ENCODE measurements around the gene RBBP8. TPM values are rescaled to one million over a fixed set of nuclear protein-coding genes. Genes with fewer than 3 reads are reported as not detected.

RBBP8 gene
- total RNA-seq, 1 experiment from 2014 or later, result 33.3 TPM

DNA sequence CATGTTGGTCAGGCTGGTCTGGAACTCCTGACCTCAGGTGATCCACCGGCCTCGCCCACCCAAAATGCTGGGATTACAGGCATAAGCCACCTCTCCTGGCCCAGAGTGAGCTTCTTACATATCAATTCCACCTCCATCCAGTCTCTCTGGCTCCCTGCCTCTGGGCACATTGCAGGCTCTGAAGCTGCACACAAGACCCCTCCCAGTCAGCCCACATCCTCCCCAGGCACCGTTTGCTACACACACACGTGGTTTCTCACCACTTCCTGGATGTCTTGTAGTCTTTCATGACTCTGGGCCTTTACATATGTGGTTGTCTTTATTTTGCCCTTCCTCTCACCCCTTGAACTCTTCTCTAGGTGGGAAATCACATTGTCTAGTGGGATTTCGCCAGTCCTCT lies 138.2 kb downstream of the RBBP8 start:
- DNase-seq (ENCODE audit: low spot score) (no peak), ATAC-seq (no peak)
- no peak overlapping the region for H3K4me3 Mint-ChIP-seq
- H3K27ac Mint-ChIP-seq, result no peak overlapping the region
- no peaks in the 10 kb centered on the region for H3K27me3 Mint-ChIP-seq (ENCODE audit: low read depth)
- ChIA-PET CTCF (no interaction called here), POLR2A (no interaction called here)
- H3K9me3 Mint-ChIP-seq, result no peaks in the 10 kb centered on the region
- TF ChIP-seq, protein P1, sequence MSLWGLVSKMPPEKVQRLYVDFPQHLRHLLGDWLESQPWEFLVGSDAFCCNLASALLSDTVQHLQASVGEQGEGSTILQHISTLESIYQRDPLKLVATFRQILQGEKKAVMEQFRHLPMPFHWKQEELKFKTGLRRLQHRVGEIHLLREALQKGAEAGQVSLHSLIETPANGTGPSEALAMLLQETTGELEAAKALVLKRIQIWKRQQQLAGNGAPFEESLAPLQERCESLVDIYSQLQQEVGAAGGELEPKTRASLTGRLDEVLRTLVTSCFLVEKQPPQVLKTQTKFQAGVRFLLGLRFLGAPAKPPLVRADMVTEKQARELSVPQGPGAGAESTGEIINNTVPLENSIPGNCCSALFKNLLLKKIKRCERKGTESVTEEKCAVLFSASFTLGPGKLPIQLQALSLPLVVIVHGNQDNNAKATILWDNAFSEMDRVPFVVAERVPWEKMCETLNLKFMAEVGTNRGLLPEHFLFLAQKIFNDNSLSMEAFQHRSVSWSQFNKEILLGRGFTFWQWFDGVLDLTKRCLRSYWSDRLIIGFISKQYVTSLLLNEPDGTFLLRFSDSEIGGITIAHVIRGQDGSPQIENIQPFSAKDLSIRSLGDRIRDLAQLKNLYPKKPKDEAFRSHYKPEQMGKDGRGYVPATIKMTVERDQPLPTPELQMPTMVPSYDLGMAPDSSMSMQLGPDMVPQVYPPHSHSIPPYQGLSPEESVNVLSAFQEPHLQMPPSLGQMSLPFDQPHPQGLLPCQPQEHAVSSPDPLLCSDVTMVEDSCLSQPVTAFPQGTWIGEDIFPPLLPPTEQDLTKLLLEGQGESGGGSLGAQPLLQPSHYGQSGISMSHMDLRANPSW (CRISPR knock-in tag; conservative IDR thresholded peaks at IDR 0.05; ENCODE audit: low read depth), result no peak
- TF ChIP-seq JAZF1 (CRISPR knock-in tag; IDR thresholded peaks at IDR 0.05), result no peak
- TF ChIP-seq PREB (CRISPR knock-in tag; IDR thresholded peaks at IDR 0.05; ENCODE audit: borderline replicate concordance), result no peak
- TF ChIP-seq CBFB (CRISPR knock-in tag; IDR thresholded peaks at IDR 0.05; ENCODE audit: low read depth), result no peak
- TF ChIP-seq NR3C1 (CRISPR knock-in tag; conservative IDR thresholded peaks at IDR 0.05; ENCODE audit: low read depth), result no peak
- TF ChIP-seq HMGXB4 (CRISPR knock-in tag; IDR thresholded peaks at IDR 0.05), result no peak
- TF ChIP-seq RELA (CRISPR knock-in tag; IDR thresholded peaks at IDR 0.05; ENCODE audit: borderline replicate concordance), result no peak
- TF ChIP-seq MXD4 (CRISPR knock-in tag; IDR thresholded peaks at IDR 0.05; ENCODE audit: borderline replicate concordance), result no peak
- no peak for TF ChIP-seq FOXJ3 (CRISPR knock-in tag; IDR thresholded peaks at IDR 0.05; ENCODE audit: borderline replicate concordance)
- no peak for TF ChIP-seq ESRRA (CRISPR knock-in tag; IDR thresholded peaks at IDR 0.05; ENCODE audit: borderline replicate concordance)
- TF ChIP-seq, protein P2, sequence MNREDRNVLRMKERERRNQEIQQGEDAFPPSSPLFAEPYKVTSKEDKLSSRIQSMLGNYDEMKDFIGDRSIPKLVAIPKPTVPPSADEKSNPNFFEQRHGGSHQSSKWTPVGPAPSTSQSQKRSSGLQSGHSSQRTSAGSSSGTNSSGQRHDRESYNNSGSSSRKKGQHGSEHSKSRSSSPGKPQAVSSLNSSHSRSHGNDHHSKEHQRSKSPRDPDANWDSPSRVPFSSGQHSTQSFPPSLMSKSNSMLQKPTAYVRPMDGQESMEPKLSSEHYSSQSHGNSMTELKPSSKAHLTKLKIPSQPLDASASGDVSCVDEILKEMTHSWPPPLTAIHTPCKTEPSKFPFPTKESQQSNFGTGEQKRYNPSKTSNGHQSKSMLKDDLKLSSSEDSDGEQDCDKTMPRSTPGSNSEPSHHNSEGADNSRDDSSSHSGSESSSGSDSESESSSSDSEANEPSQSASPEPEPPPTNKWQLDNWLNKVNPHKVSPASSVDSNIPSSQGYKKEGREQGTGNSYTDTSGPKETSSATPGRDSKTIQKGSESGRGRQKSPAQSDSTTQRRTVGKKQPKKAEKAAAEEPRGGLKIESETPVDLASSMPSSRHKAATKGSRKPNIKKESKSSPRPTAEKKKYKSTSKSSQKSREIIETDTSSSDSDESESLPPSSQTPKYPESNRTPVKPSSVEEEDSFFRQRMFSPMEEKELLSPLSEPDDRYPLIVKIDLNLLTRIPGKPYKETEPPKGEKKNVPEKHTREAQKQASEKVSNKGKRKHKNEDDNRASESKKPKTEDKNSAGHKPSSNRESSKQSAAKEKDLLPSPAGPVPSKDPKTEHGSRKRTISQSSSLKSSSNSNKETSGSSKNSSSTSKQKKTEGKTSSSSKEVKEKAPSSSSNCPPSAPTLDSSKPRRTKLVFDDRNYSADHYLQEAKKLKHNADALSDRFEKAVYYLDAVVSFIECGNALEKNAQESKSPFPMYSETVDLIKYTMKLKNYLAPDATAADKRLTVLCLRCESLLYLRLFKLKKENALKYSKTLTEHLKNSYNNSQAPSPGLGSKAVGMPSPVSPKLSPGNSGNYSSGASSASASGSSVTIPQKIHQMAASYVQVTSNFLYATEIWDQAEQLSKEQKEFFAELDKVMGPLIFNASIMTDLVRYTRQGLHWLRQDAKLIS (CRISPR knock-in tag; IDR thresholded peaks at IDR 0.05; ENCODE audit: borderline replicate concordance), result no peak
- no peaks in the 10 kb centered on the region for H3K36me3 Mint-ChIP-seq
- H3K4me1 Mint-ChIP-seq, result peaks cover 13% of the 10 kb centered on the region

DNA sequence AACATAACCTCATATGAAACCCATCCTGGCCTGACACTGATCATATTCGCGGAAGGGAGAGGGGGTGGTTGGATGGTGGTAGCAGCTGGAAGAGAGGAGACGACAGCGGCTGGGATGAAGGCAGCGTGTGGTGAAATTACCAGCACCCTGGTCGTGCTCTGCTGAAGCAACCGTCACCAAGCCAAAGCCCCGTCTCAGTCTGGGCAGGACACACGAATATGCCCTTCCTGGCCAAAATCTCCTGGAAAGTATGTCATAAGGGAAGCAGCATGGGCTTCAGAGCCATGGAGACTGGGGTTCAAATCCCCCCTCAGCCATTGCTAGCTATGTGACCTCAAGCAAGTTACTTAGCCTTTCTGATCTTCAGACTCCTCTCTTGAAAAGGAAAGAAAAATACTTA lies 139.0 kb downstream of the RBBP8 start:
- DNase-seq (ENCODE audit: low spot score), result no peak
- no peak for ATAC-seq
- H3K36me3 Mint-ChIP-seq, result no peaks in the 10 kb centered on the region
- H3K27me3 Mint-ChIP-seq (ENCODE audit: low read depth), result no peaks in the 10 kb centered on the region
- H3K4me3 Mint-ChIP-seq, result no peak overlapping the region
- ChIA-PET CTCF (no interaction called here), POLR2A (no interaction called here)
- H3K9me3 Mint-ChIP-seq, result no peaks in the 10 kb centered on the region
- H3K4me1 Mint-ChIP-seq, result peaks cover 13% of the 10 kb centered on the region
- no peak overlapping the region for H3K27ac Mint-ChIP-seq
- no peak for TF ChIP-seq SP1 (CRISPR knock-in tag; conservative IDR thresholded peaks at IDR 0.05)
- TF ChIP-seq, protein P3, sequence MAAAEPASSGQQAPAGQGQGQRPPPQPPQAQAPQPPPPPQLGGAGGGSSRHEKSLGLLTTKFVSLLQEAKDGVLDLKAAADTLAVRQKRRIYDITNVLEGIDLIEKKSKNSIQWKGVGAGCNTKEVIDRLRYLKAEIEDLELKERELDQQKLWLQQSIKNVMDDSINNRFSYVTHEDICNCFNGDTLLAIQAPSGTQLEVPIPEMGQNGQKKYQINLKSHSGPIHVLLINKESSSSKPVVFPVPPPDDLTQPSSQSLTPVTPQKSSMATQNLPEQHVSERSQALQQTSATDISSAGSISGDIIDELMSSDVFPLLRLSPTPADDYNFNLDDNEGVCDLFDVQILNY (CRISPR knock-in tag; IDR thresholded peaks at IDR 0.05), result no peak
- TF ChIP-seq, protein P4, sequence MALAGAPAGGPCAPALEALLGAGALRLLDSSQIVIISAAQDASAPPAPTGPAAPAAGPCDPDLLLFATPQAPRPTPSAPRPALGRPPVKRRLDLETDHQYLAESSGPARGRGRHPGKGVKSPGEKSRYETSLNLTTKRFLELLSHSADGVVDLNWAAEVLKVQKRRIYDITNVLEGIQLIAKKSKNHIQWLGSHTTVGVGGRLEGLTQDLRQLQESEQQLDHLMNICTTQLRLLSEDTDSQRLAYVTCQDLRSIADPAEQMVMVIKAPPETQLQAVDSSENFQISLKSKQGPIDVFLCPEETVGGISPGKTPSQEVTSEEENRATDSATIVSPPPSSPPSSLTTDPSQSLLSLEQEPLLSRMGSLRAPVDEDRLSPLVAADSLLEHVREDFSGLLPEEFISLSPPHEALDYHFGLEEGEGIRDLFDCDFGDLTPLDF (CRISPR knock-in tag; IDR thresholded peaks at IDR 0.05), result no peak
- TF ChIP-seq SMAD3 (CRISPR knock-in tag; IDR thresholded peaks at IDR 0.05; ENCODE audit: borderline replicate concordance), result no peak
- TF ChIP-seq FOXK1 (CRISPR knock-in tag; IDR thresholded peaks at IDR 0.05), result no peak
- TF ChIP-seq NR1H2 (CRISPR knock-in tag; IDR thresholded peaks at IDR 0.05), result no peak
- TF ChIP-seq, protein P2 (CRISPR knock-in tag; IDR thresholded peaks at IDR 0.05; ENCODE audit: borderline replicate concordance), result no peak
- TF ChIP-seq HMGXB4 (CRISPR knock-in tag; IDR thresholded peaks at IDR 0.05), result no peak
